A549 treated with RU486 at 1 μM for 4 hours (cell line): ENCODE data around the gene CASR. TPM values are rescaled to one million over a fixed set of nuclear protein-coding genes. Genes with fewer than 3 reads are reported as not detected.

Source experiments
- total RNA-seq: library from RNA; stranded (reverse); fragments of 200-300 nt; extraction: Qiagen RNA extraction; gene quantifications from 5 replicates; pipeline ENCODE4 v1.2.3, GENCODE V29; 2022; ENCODE audit warnings: low read depth

Gene CASR
- not detected in 5 replicates for total RNA-seq

GRCh38 chr3:122183521-122183892, at the start of gene CASR:
TSS of gene CASR (plus strand) at chr3:122183668. CDS start at chr3:122254190, 70,522 bp downstream.

GRCh38 chr3:122324871-122325323, 141.4 kb downstream of the CASR start, which contains the start of gene CSTA:
TSS of gene CSTA (plus strand) at chr3:122325248. CDS start at chr3:122325293, 45 bp downstream.

Other genes with a start within 250 kb of the CASR start
- gene ILDR1, start 161.4 kb upstream of the CASR start, total RNA-seq = not detected in 5 replicates
- gene CD86, start 128.3 kb upstream of the CASR start, total RNA-seq = not detected in 5 replicates
- gene CSTA, start 141.6 kb downstream of the CASR start, total RNA-seq = 0.73 to 1.9 TPM (median 0.97 TPM) in 5 replicates
- gene MIX23, start 199.6 kb downstream of the CASR start, total RNA-seq = 49.8 to 79.3 TPM (median 55.4 TPM) in 5 replicates
- gene FAM162A, start 200.5 kb downstream of the CASR start, total RNA-seq = 33.7 to 40.0 TPM (median 38.6 TPM) in 5 replicates
- gene WDR5B, start 232.4 kb downstream of the CASR start, total RNA-seq = 1.8 to 3.5 TPM (median 3.0 TPM) in 5 replicates